ENCODE measurements around the gene TAS2R46. TPM values are rescaled to one million over a fixed set of nuclear protein-coding genes. Genes with fewer than 3 reads are reported as not detected.
"Not testable (repeated sequence)": the region's sequence is repeated elsewhere in the genome, so short reads cannot be mapped to it uniquely, and the experiment has no call there.

The TAS2R46 gene
- total RNA-seq, 1 donor from 2014 or later: 0.82 TPM

DNA sequence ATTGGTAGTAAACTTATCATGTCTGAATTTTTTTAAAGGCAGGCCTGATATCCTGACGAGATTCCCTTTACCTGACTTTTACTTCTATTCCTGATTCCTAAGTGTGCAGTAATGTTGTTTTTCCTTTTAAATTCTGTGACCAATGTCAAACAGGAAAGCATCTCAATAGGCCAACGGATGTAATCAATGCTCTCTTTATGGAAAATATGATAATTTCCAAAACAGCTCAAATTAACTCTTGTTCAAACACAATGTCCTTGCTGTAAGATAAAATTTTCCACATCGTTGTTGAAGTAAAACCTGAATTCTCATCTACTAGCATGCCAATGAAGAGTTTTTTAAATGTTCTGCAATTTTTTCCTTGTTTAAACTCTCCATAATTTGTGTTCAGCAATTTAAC lies 22.9 kb downstream of the TAS2R46 start:
- Mint-ChIP-seq H3K4me1 (ENCODE audit: unreplicated experiment) (no peaks in the 10 kb centered on the region), H3K36me3 (ENCODE audit: low read depth, unreplicated experiment) (peaks cover 6% of the 10 kb centered on the region)
- TF ChIP-seq, protein P1, sequence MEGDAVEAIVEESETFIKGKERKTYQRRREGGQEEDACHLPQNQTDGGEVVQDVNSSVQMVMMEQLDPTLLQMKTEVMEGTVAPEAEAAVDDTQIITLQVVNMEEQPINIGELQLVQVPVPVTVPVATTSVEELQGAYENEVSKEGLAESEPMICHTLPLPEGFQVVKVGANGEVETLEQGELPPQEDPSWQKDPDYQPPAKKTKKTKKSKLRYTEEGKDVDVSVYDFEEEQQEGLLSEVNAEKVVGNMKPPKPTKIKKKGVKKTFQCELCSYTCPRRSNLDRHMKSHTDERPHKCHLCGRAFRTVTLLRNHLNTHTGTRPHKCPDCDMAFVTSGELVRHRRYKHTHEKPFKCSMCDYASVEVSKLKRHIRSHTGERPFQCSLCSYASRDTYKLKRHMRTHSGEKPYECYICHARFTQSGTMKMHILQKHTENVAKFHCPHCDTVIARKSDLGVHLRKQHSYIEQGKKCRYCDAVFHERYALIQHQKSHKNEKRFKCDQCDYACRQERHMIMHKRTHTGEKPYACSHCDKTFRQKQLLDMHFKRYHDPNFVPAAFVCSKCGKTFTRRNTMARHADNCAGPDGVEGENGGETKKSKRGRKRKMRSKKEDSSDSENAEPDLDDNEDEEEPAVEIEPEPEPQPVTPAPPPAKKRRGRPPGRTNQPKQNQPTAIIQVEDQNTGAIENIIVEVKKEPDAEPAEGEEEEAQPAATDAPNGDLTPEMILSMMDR (IDR thresholded peaks at IDR 0.05; ENCODE audit: unreplicated experiment): no peak

DNA sequence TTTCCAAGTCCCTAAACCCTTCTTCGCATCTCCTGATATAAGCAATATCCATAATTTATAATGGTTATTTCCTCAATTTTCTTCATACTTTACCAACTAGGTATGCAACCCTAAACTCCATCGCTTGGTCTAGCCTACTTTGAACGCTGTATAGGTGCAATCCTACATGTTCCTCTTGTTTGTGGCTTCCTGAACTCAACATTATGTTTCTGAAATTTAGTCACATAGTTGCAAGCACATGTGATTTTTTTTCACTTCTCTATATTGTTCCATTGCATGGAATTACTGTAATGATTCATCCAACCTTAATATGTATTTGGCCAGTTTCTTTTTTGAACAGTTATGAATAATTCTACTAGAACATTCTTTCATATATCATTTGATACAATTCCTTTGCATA lies 28.1 kb downstream of the TAS2R46 start:
- H3K4me1 Mint-ChIP-seq (ENCODE audit: unreplicated experiment); H3K27ac Mint-ChIP-seq (ENCODE audit: unreplicated experiment); DNase-seq (ENCODE audit: low spot score); H3K36me3 Mint-ChIP-seq (ENCODE audit: low read depth, unreplicated experiment); H3K27me3 Mint-ChIP-seq (ENCODE audit: unreplicated experiment); H3K9me3 Mint-ChIP-seq (ENCODE audit: unreplicated experiment); H3K4me3 Mint-ChIP-seq (ENCODE audit: unreplicated experiment): not testable (repeated sequence)

More for the DNA sequence above, 22.9 kb downstream of the TAS2R46 start:
- no peaks in the 10 kb centered on the region for H3K9me3 Mint-ChIP-seq (ENCODE audit: unreplicated experiment)
- no peak for DNase-seq (ENCODE audit: low spot score)
- no peak overlapping the region for H3K27ac Mint-ChIP-seq (ENCODE audit: unreplicated experiment)
- peaks cover 2% of the 10 kb centered on the region for H3K27me3 Mint-ChIP-seq (ENCODE audit: unreplicated experiment)
- no peak overlapping the region for H3K4me3 Mint-ChIP-seq (ENCODE audit: unreplicated experiment)

DNA sequence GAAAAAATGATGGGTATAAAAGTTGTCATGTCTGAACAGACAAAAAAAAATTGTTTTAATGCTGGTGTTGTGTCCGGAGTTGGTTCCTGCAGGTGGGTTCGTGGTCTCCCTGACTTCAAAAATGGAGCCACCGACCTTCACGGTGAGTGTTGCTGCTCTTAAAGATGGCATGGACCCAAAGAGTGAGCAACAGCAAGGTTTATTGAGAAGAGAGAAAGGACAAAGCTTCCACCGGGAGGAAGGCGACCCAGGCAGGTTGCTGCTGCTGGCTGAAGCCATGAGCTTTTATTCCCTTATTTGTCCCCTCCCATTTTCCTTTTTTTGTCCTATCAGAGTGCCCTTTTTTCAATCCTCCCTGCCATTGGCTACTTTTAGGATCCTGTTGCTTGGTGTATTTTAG lies 30.8 kb downstream of the TAS2R46 start, which contains the start of gene TAS2R31:
TAS2R31 (minus strand) TSS at position 101 of the 400 bp plus-strand sequence; CDS start at position 29, 72 bp downstream.
- no peak within 1 kb of the TSS for H3K27ac Mint-ChIP-seq (ENCODE audit: unreplicated experiment)
- DNase-seq (ENCODE audit: low spot score): no peak
- peaks cover 5% of the 10 kb centered on the region for H3K36me3 Mint-ChIP-seq (ENCODE audit: low read depth, unreplicated experiment)
- H3K4me3 Mint-ChIP-seq (ENCODE audit: unreplicated experiment): no peak within 1 kb of the TSS
- no peaks in the 10 kb centered on the region for H3K9me3 Mint-ChIP-seq (ENCODE audit: unreplicated experiment)
- TF ChIP-seq, protein P1 (IDR thresholded peaks at IDR 0.05; ENCODE audit: unreplicated experiment): no peak
- peaks cover 2% of the 10 kb centered on the region for H3K27me3 Mint-ChIP-seq (ENCODE audit: unreplicated experiment)
- no peaks in the 10 kb centered on the region for H3K4me1 Mint-ChIP-seq (ENCODE audit: unreplicated experiment)

DNA sequence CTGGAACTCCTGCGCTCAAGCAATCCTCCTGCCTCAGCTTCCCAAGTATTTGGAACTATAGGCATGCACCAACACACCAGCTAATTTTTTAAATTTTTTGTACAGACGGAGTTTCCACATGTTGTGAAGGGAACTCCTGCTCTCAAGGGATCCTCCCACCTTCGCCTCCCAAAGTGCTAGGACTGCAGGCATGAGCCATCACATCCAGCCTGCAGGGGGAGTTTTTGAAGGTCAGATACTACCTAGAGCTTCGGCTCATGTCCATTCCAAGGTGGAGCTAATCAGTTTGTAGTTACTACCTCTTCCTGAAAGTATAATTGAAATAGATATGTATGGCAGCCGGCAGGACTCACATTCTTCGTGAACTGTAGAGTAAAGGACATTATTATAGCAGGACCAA lies 36.0 kb downstream of the TAS2R46 start:
- DNase-seq (ENCODE audit: low spot score): peak; percentile 26

DNA sequence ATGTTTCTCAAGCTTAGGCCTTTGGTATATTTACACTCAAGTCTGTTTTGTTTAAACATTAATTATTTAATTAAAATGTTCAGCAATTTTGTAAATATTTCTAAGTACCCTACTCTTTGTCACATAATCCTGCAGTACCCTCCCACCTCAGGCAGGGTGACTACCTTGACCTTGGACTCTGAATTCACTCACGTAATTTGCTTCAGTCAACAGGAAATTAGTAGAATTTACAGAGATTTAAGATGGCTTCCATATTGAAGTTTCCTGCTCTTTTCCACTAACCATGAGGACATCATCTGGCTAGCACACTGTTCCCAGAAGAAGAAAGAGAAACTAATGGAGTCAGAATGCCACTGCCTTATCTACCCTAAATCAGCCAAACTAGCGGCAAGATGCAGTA lies 38.7 kb downstream of the TAS2R46 start:
- peaks cover 2% of the 10 kb centered on the region for H3K27me3 Mint-ChIP-seq (ENCODE audit: unreplicated experiment)
- DNase-seq (ENCODE audit: low spot score): no peak
- peaks cover 8% of the 10 kb centered on the region for H3K36me3 Mint-ChIP-seq (ENCODE audit: low read depth, unreplicated experiment)
- no peak overlapping the region for H3K27ac Mint-ChIP-seq (ENCODE audit: unreplicated experiment)
- TF ChIP-seq, protein P1 (IDR thresholded peaks at IDR 0.05; ENCODE audit: unreplicated experiment): no peak
- no peaks in the 10 kb centered on the region for H3K9me3 Mint-ChIP-seq (ENCODE audit: unreplicated experiment)
- H3K4me1 Mint-ChIP-seq (ENCODE audit: unreplicated experiment): no peaks in the 10 kb centered on the region
- H3K4me3 Mint-ChIP-seq (ENCODE audit: unreplicated experiment): no peak overlapping the region

More for the DNA sequence above, 36.0 kb downstream of the TAS2R46 start:
- TF ChIP-seq, protein P1 (IDR thresholded peaks at IDR 0.05; ENCODE audit: unreplicated experiment): no peak
- H3K4me1 Mint-ChIP-seq (ENCODE audit: unreplicated experiment): no peaks in the 10 kb centered on the region
- H3K27ac Mint-ChIP-seq (ENCODE audit: unreplicated experiment): no peak overlapping the region
- H3K4me3 Mint-ChIP-seq (ENCODE audit: unreplicated experiment): no peak overlapping the region
- peaks cover 8% of the 10 kb centered on the region for H3K36me3 Mint-ChIP-seq (ENCODE audit: low read depth, unreplicated experiment)
- H3K27me3 Mint-ChIP-seq (ENCODE audit: unreplicated experiment): no peaks in the 10 kb centered on the region
- no peaks in the 10 kb centered on the region for H3K9me3 Mint-ChIP-seq (ENCODE audit: unreplicated experiment)

All from endothelial cell (in vitro differentiated cells).